Measurements from ENCODE around the gene COL4A2.

GRCh38 chr13:110387451-110388107 lies 80.5 kb downstream of the COL4A2 start:
- TF ChIP-seq CTCF (IDR thresholded peaks at IDR 0.05; ENCODE audit: low read length), result no peak
- TF ChIP-seq EZH2 (optimal IDR thresholded peaks at IDR 0.05; ENCODE audit: low read depth, low read length), result no peak

Data from MM.1S (cell line).